ENCODE results near the gene NOSTRIN. TPM values are rescaled to one million over a fixed set of nuclear protein-coding genes. Genes with fewer than 3 reads are reported as not detected.
"Not testable (repeated sequence)": the region's sequence is repeated elsewhere in the genome, so short reads cannot be mapped to it uniquely, and the experiment has no call there.

The NOSTRIN gene
- total RNA-seq, 2 experiments from 2014 or later = not detected

- H3K79me2 ChIP-seq (ENCODE audit: insufficient read depth, low read depth, low read length) = no peaks in the 10 kb centered on the region
- no TSS peak for BruUV-seq (replicated peaks)
- ChIA-PET POLR2A (no interaction called here), CTCF (ENCODE audit: unreplicated experiment) (interaction anchor here (0.6 kb wide), 1 partner anchor 1282 kb away, joined by 4 read pairs; no protein-coding TSS in a partner anchor)
- H3K9me3 ChIP-seq (ENCODE audit: low read length) = no peaks in the 10 kb centered on the region
- H3K27ac ChIP-seq (ENCODE audit: low read depth, low read length, poor library complexity, severe bottlenecking) = no peak overlapping the region
- intact Hi-C loops (cut with micrococcal nuclease; ENCODE audit: unreplicated experiment) = no loop called here
- no peak overlapping the region for H3K4me2 ChIP-seq (ENCODE audit: low read length)
- DNase-seq (ENCODE audit: low spot score) = no peak
- no peak for TF ChIP-seq EZH2phosphoT487 (IDR thresholded peaks at IDR 0.05; ENCODE audit: borderline replicate concordance, low read depth, low read length)
- TF ChIP-seq CTCF (conservative IDR thresholded peaks at IDR 0.05; ENCODE audit: low read length) = no peak
- H3K4me3 ChIP-seq (ENCODE audit: low read depth, low read length, poor library complexity, severe bottlenecking) = no peak overlapping the region
- H2AFZ ChIP-seq (ENCODE audit: low read length) = no peak overlapping the region
- H3K9me2 ChIP-seq (ENCODE audit: insufficient read depth, low read length) = no peaks in the 10 kb centered on the region
- no peaks in the 10 kb centered on the region for H3K4me1 ChIP-seq (ENCODE audit: insufficient read depth, low read length, poor library complexity, severe bottlenecking)
- no peaks in the 10 kb centered on the region for H4K20me1 ChIP-seq (ENCODE audit: insufficient read depth, low read length)
- peaks cover 54% of the 10 kb centered on the region for H3K36me3 ChIP-seq (ENCODE audit: insufficient read depth, low read length)
These were observed 53.2 kb downstream of the NOSTRIN start for GRCh38 chr2:168855601-168856000.

GRCh38 chr2:168858146-168858545 is 55.7 kb downstream of the NOSTRIN start:
- no peak for TF ChIP-seq EZH2phosphoT487 (IDR thresholded peaks at IDR 0.05; ENCODE audit: borderline replicate concordance, low read depth, low read length)
- TF ChIP-seq CTCF (conservative IDR thresholded peaks at IDR 0.05; ENCODE audit: low read length) = no peak
- POLR2A ChIA-PET = no interaction called here

GRCh38 chr2:168867164-168867563 is 64.7 kb downstream of the NOSTRIN start:
- POLR2A ChIA-PET; H3K4me2 ChIP-seq (ENCODE audit: low read length); BruUV-seq (replicated peaks); H3K4me3 ChIP-seq (ENCODE audit: low read depth, low read length, poor library complexity, severe bottlenecking); DNase-seq (ENCODE audit: low spot score); H2AFZ ChIP-seq (ENCODE audit: low read length); H4K20me1 ChIP-seq (ENCODE audit: insufficient read depth, low read length); H3K9me2 ChIP-seq (ENCODE audit: insufficient read depth, low read length); H3K27ac ChIP-seq (ENCODE audit: low read depth, low read length, poor library complexity, severe bottlenecking); H3K4me1 ChIP-seq (ENCODE audit: insufficient read depth, low read length, poor library complexity, severe bottlenecking); H3K79me2 ChIP-seq (ENCODE audit: insufficient read depth, low read depth, low read length); intact Hi-C loops (cut with micrococcal nuclease; ENCODE audit: unreplicated experiment); H3K9me3 ChIP-seq (ENCODE audit: low read length); CTCF ChIA-PET (ENCODE audit: unreplicated experiment): not testable (repeated sequence)
- H3K36me3 ChIP-seq (ENCODE audit: insufficient read depth, low read length) = peaks cover 45% of the 10 kb centered on the region

More at GRCh38 chr2:168858146-168858545, 55.7 kb downstream of the NOSTRIN start:
- Histone ChIP-seq H2AFZ (ENCODE audit: low read length) (no peak overlapping the region), H3K36me3 (ENCODE audit: insufficient read depth, low read length) (peaks cover 58% of the 10 kb centered on the region), H3K4me3 (ENCODE audit: low read depth, low read length, poor library complexity, severe bottlenecking) (no peak overlapping the region), H3K9me2 (ENCODE audit: insufficient read depth, low read length) (no peaks in the 10 kb centered on the region), H4K20me1 (ENCODE audit: insufficient read depth, low read length) (no peaks in the 10 kb centered on the region), H3K4me2 (ENCODE audit: low read length) (no peak overlapping the region), H3K9me3 (ENCODE audit: low read length) (no peaks in the 10 kb centered on the region), H3K4me1 (ENCODE audit: insufficient read depth, low read length, poor library complexity, severe bottlenecking) (no peaks in the 10 kb centered on the region), H3K79me2 (ENCODE audit: insufficient read depth, low read depth, low read length) (no peaks in the 10 kb centered on the region), H3K27ac (ENCODE audit: low read depth, low read length, poor library complexity, severe bottlenecking) (no peak overlapping the region)
- DNase-seq (ENCODE audit: low spot score) = no peak
- CTCF ChIA-PET (ENCODE audit: unreplicated experiment) = no interaction called here
- BruUV-seq (replicated peaks) = no TSS peak
- intact Hi-C loops (cut with micrococcal nuclease; ENCODE audit: unreplicated experiment) = no loop called here

- H3K9me3 ChIP-seq (ENCODE audit: low read length); CTCF ChIA-PET (ENCODE audit: unreplicated experiment); H3K4me1 ChIP-seq (ENCODE audit: insufficient read depth, low read length, poor library complexity, severe bottlenecking); H3K9me2 ChIP-seq (ENCODE audit: insufficient read depth, low read length); DNase-seq (ENCODE audit: low spot score); H2AFZ ChIP-seq (ENCODE audit: low read length); H3K4me2 ChIP-seq (ENCODE audit: low read length); H3K4me3 ChIP-seq (ENCODE audit: low read depth, low read length, poor library complexity, severe bottlenecking); H3K79me2 ChIP-seq (ENCODE audit: insufficient read depth, low read depth, low read length); BruUV-seq (replicated peaks); H4K20me1 ChIP-seq (ENCODE audit: insufficient read depth, low read length); H3K27ac ChIP-seq (ENCODE audit: low read depth, low read length, poor library complexity, severe bottlenecking); POLR2A ChIA-PET; intact Hi-C loops (cut with micrococcal nuclease; ENCODE audit: unreplicated experiment): not testable (repeated sequence)
- peaks cover 48% of the 10 kb centered on the region for H3K36me3 ChIP-seq (ENCODE audit: insufficient read depth, low read length)
These were observed 67.9 kb downstream of the NOSTRIN start for GRCh38 chr2:168870369-168870768.

GRCh38 chr2:168870824-168871223 is 68.4 kb downstream of the NOSTRIN start:
- DNase-seq (ENCODE audit: low spot score); H3K9me2 ChIP-seq (ENCODE audit: insufficient read depth, low read length); H3K4me1 ChIP-seq (ENCODE audit: insufficient read depth, low read length, poor library complexity, severe bottlenecking); H3K27ac ChIP-seq (ENCODE audit: low read depth, low read length, poor library complexity, severe bottlenecking); H3K4me3 ChIP-seq (ENCODE audit: low read depth, low read length, poor library complexity, severe bottlenecking); H2AFZ ChIP-seq (ENCODE audit: low read length); H3K4me2 ChIP-seq (ENCODE audit: low read length); H4K20me1 ChIP-seq (ENCODE audit: insufficient read depth, low read length); H3K9me3 ChIP-seq (ENCODE audit: low read length); intact Hi-C loops (cut with micrococcal nuclease; ENCODE audit: unreplicated experiment); BruUV-seq (replicated peaks); H3K79me2 ChIP-seq (ENCODE audit: insufficient read depth, low read depth, low read length); CTCF ChIA-PET (ENCODE audit: unreplicated experiment): not testable (repeated sequence)
- POLR2A ChIA-PET = interaction anchor here (0.6 kb wide), 1 partner anchor 901 kb away, joined by 3 read pairs; no protein-coding TSS in a partner anchor
- H3K36me3 ChIP-seq (ENCODE audit: insufficient read depth, low read length) = peaks cover 51% of the 10 kb centered on the region

All from OCI-LY7 (cell line).